Measurements from ENCODE around the gene CDKN2B-AS1.

- TF ChIP-seq CTCF (IDR thresholded peaks at IDR 0.05) (no peak), POLR2A (IDR thresholded peaks at IDR 0.05) (no peak)
Observed at GRCh38 chr9:22054529-22054928, 59.9 kb downstream of the CDKN2B-AS1 start.

Measured in Peyer's patch (tissue), 4 donors.